Measurements from ENCODE around the gene FOXN3. TPM values are rescaled to one million over a fixed set of nuclear protein-coding genes. Genes with fewer than 3 reads are reported as not detected.
"Not testable (repeated sequence)": the region's sequence is repeated elsewhere in the genome, so short reads cannot be mapped to it uniquely, and the experiment has no call there.

FOXN3 gene
- total RNA-seq, 1 experiment from 2014 or later, result 125 TPM

DNA sequence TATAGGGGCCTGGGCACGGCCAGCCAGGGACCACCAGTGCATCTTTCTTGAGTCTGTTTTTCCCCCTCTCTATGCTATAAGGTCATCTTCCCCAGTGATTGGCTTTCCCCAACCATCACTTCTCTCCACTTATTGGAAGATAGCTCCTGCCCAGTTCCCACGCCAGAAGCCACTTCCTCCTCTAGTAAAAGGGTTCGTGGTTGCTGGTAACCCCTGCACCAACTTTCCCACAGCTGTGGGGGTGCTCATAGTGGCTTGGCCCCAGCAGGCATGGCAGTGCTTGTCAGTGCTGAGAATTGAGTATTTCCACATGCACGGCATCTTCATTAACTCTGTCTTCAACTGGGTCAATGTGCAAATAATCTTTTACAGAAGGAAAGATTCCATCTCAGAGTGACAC, 215.4 kb downstream of the FOXN3 start:
- Histone ChIP-seq H2AK5ac (ENCODE audit: insufficient read length, low read length) (no peak overlapping the region), H4K5ac (ENCODE audit: insufficient read length, low read depth, low read length) (no peak overlapping the region), H2BK12ac (ENCODE audit: insufficient read length, low read depth, low read length) (no peak overlapping the region), H3T11ph (ENCODE audit: low read length) (no peak overlapping the region), H3K14ac (ENCODE audit: insufficient read depth, low read length) (no peak overlapping the region), H2BK5ac (ENCODE audit: insufficient read length, low read length) (no peak overlapping the region), H3K23ac (ENCODE audit: insufficient read length, low read depth, low read length) (no peak overlapping the region), H2BK20ac (ENCODE audit: low read depth, low read length, poor library complexity, severe bottlenecking) (no peak overlapping the region), H3K9ac (ENCODE audit: extremely low read depth, insufficient read length, low read length) (no peak overlapping the region), H3K27ac (ENCODE audit: insufficient read length, low read depth, low read length) (no peak overlapping the region), H3K18ac (ENCODE audit: insufficient read length, low read depth, low read length) (no peak overlapping the region), H3K23me2 (ENCODE audit: insufficient read length, low read depth, low read length, poor library complexity, severe bottlenecking) (no peaks in the 10 kb centered on the region), H3K27me3 (ENCODE audit: insufficient read depth, low read length) (no peaks in the 10 kb centered on the region), H3K79me1 (ENCODE audit: insufficient read depth, low read depth, low read length, poor library complexity, severe bottlenecking) (peaks cover 3% of the 10 kb centered on the region), H4K91ac (ENCODE audit: insufficient read length, low read depth, low read length) (no peak overlapping the region), H3K56ac (ENCODE audit: insufficient read length, low read depth, low read length) (no peak overlapping the region), H4K20me1 (ENCODE audit: control insufficient read depth, insufficient read depth, insufficient read length) (no peaks in the 10 kb centered on the region), H4K8ac (replicated peaks; ENCODE audit: insufficient read length, low read depth, low read length) (no peak overlapping the region), H3K4ac (ENCODE audit: low read depth, low read length) (no peak overlapping the region), H3K79me2 (ENCODE audit: insufficient read depth, low read length) (peaks cover 2% of the 10 kb centered on the region), H2AFZ (ENCODE audit: low read length) (no peak overlapping the region), H3K4me2 (ENCODE audit: insufficient read depth, insufficient read length, low read length) (no peak overlapping the region), H3K9me3 (ENCODE audit: control insufficient read depth, low read depth, low read length) (no peaks in the 10 kb centered on the region), H3K4me1 (ENCODE audit: insufficient read depth, low read length) (peaks cover 8% of the 10 kb centered on the region; the same call in 1 of the 2 replicates), H2BK120ac (ENCODE audit: low read depth, low read length, poor library complexity, severe bottlenecking) (no peak overlapping the region), H2BK15ac (ENCODE audit: low read depth, low read length) (no peak overlapping the region)
- TF ChIP-seq, protein P1, sequence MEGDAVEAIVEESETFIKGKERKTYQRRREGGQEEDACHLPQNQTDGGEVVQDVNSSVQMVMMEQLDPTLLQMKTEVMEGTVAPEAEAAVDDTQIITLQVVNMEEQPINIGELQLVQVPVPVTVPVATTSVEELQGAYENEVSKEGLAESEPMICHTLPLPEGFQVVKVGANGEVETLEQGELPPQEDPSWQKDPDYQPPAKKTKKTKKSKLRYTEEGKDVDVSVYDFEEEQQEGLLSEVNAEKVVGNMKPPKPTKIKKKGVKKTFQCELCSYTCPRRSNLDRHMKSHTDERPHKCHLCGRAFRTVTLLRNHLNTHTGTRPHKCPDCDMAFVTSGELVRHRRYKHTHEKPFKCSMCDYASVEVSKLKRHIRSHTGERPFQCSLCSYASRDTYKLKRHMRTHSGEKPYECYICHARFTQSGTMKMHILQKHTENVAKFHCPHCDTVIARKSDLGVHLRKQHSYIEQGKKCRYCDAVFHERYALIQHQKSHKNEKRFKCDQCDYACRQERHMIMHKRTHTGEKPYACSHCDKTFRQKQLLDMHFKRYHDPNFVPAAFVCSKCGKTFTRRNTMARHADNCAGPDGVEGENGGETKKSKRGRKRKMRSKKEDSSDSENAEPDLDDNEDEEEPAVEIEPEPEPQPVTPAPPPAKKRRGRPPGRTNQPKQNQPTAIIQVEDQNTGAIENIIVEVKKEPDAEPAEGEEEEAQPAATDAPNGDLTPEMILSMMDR (conservative IDR thresholded peaks at IDR 0.05), result no peak
- Mint-ChIP-seq H3K27me3 (ENCODE audit: low read depth) (no peaks in the 10 kb centered on the region; the same call in 1 of the 2 replicates), H3K36me3 (ENCODE audit: insufficient read depth in 1 of 3, low read depth in 3 of 3) (peaks cover 12 to 28% (median 15%) of the 10 kb centered on the region in 3 experiments; a peak in 6 of 7 replicates), H3K9me3 (no peaks in the 10 kb centered on the region; a peak in 1 of 5 replicates), H3K4me3 (no peak overlapping the region), H3K4me1 (peaks cover 35 to 47% of the 10 kb centered on the region in 2 experiments), H3K27ac (no peak overlapping the region)
- no CpG with 5 or more reads among the region's 4 CpGs for WGBS (ENCODE audit: extremely low coverage, insufficient read length, low lambda C conversion rate)
- no peak for DNase-seq

DNA sequence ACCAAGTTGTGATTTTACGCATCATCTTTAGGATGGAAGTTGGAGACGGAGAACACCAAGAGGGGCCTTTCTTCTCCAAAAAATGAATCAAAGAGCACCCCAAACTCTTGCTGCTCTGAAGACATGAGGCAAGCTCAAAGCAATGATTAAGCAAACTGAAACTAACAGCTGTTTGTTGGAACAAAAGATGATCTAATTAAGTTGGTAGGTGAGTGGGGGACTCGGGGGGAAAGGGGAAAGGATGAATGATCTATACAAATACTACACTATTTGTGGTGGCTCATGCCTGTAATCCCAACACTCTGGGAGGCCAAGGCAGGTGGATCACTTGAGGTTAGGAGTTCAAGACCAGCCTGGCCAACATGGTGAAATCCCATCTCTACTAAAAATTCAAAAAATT, 217.7 kb downstream of the FOXN3 start:
- H3K56ac ChIP-seq (ENCODE audit: insufficient read length, low read depth, low read length); DNase-seq; H3K4me2 ChIP-seq (ENCODE audit: insufficient read depth, insufficient read length, low read length); H3K9ac ChIP-seq (ENCODE audit: extremely low read depth, insufficient read length, low read length); H3K27ac ChIP-seq (ENCODE audit: insufficient read length, low read depth, low read length); H3K4me1 ChIP-seq (ENCODE audit: insufficient read depth, low read length); H3K27me3 Mint-ChIP-seq (ENCODE audit: low read depth); H3K14ac ChIP-seq (ENCODE audit: insufficient read depth, low read length); H2BK120ac ChIP-seq (ENCODE audit: low read depth, low read length, poor library complexity, severe bottlenecking); H3K4me3 Mint-ChIP-seq; H3K18ac ChIP-seq (ENCODE audit: insufficient read length, low read depth, low read length); H2BK20ac ChIP-seq (ENCODE audit: low read depth, low read length, poor library complexity, severe bottlenecking); H3K79me1 ChIP-seq (ENCODE audit: insufficient read depth, low read depth, low read length, poor library complexity, severe bottlenecking); H3K79me2 ChIP-seq (ENCODE audit: insufficient read depth, low read length); H3K9me3 ChIP-seq (ENCODE audit: control insufficient read depth, low read depth, low read length); H3T11ph ChIP-seq (ENCODE audit: low read length); H4K8ac ChIP-seq (replicated peaks; ENCODE audit: insufficient read length, low read depth, low read length); H4K20me1 ChIP-seq (ENCODE audit: control insufficient read depth, insufficient read depth, insufficient read length); H2BK12ac ChIP-seq (ENCODE audit: insufficient read length, low read depth, low read length); H2AFZ ChIP-seq (ENCODE audit: low read length); H3K9me3 Mint-ChIP-seq; H3K4ac ChIP-seq (ENCODE audit: low read depth, low read length); H3K27me3 ChIP-seq (ENCODE audit: insufficient read depth, low read length); H3K23ac ChIP-seq (ENCODE audit: insufficient read length, low read depth, low read length); H2BK15ac ChIP-seq (ENCODE audit: low read depth, low read length); H3K23me2 ChIP-seq (ENCODE audit: insufficient read length, low read depth, low read length, poor library complexity, severe bottlenecking); H4K5ac ChIP-seq (ENCODE audit: insufficient read length, low read depth, low read length); H2BK5ac ChIP-seq (ENCODE audit: insufficient read length, low read length); H4K91ac ChIP-seq (ENCODE audit: insufficient read length, low read depth, low read length); H2AK5ac ChIP-seq (ENCODE audit: insufficient read length, low read length): not testable (repeated sequence)
- Mint-ChIP-seq H3K27ac (0 out of 7 replicates have a peak overlapping the region, but pooled peaks of 2 of the 3 experiments have one; percentile 2 to 6), H3K36me3 (ENCODE audit: insufficient read depth in 1 of 3, low read depth in 3 of 3) (peaks cover 4 to 29% (median 7%) of the 10 kb centered on the region in 3 experiments; a peak in 6 of 7 replicates), H3K4me1 (peaks cover 21 to 30% of the 10 kb centered on the region in 2 experiments)
- WGBS (ENCODE audit: extremely low coverage, insufficient read length, low lambda C conversion rate), result no CpG with 5 or more reads among the region's 3 CpGs
